ENCODE results near the gene ELP5. TPM values are rescaled to one million over a fixed set of nuclear protein-coding genes. Genes with fewer than 3 reads are reported as not detected.
A peak's percentile ranks its signal among the peaks of the same experiment; 100 is the strongest.

The ELP5 gene
- total and polyA plus RNA-seq, 2 donors from 2014 or later = 41.9 to 110 TPM

GRCh38 chr17:7290685-7291084 lies 38.7 kb downstream of the ELP5 start:
- TF ChIP-seq, protein P1, sequence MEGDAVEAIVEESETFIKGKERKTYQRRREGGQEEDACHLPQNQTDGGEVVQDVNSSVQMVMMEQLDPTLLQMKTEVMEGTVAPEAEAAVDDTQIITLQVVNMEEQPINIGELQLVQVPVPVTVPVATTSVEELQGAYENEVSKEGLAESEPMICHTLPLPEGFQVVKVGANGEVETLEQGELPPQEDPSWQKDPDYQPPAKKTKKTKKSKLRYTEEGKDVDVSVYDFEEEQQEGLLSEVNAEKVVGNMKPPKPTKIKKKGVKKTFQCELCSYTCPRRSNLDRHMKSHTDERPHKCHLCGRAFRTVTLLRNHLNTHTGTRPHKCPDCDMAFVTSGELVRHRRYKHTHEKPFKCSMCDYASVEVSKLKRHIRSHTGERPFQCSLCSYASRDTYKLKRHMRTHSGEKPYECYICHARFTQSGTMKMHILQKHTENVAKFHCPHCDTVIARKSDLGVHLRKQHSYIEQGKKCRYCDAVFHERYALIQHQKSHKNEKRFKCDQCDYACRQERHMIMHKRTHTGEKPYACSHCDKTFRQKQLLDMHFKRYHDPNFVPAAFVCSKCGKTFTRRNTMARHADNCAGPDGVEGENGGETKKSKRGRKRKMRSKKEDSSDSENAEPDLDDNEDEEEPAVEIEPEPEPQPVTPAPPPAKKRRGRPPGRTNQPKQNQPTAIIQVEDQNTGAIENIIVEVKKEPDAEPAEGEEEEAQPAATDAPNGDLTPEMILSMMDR (IDR thresholded peaks at IDR 0.05; ENCODE audit: borderline replicate concordance, extremely low read depth, insufficient read depth) = no peak
- Histone ChIP-seq H3K4me1 (ENCODE audit: control insufficient read depth in 2 of 3, insufficient read depth in 2 of 3, low read depth in 1 of 3, low read length in 3 of 3) (peaks cover 0 to 15% (median 10%) of the 10 kb centered on the region in 3 donors), H3K9me3 (ENCODE audit: control insufficient read depth in 2 of 3, insufficient read depth in 1 of 3, low read length in 3 of 3) (no peaks in the 10 kb centered on the region), H3K36me3 (ENCODE audit: control insufficient read depth in 2 of 3, insufficient read depth in 3 of 3, low read length in 3 of 3) (no peaks in the 10 kb centered on the region), H3K27me3 (ENCODE audit: control insufficient read depth, insufficient read depth, low read length) (peaks cover 3% of the 10 kb centered on the region), H3K4me3 (ENCODE audit: low read length in 3 of 3) (no peak overlapping the region), H3K27ac (ENCODE audit: low read depth in 2 of 2, low read length in 2 of 2) (no peak overlapping the region), H3K9ac (ENCODE audit: low read length in 3 of 3) (no peak overlapping the region)
- intact Hi-C loops (cut with DNase I) = no loop called here
- FAIRE-seq (no peak), DNase-seq (no peak)

DNA sequence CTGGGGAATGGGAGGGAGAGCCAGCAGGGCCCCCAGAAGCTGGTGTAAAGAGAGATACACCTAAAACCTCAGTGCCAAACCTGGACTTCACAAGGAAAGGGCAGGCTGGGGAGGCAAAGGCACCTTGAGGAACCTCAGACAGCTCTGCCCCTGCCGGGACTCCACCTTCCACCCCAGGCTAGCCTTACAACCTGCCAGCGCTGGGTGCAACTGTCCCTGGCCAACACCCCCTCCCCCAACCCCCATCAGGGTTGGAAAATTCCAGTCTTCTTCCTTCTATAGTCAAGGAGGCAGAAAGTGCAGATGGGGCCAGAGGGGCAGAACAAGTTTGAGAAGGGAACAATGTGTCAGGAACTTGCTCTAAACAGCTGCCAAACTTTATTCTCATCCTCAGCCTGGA lies 40.2 kb downstream of the ELP5 start:
- no peak for DNase-seq
- Histone ChIP-seq H3K4me1 (ENCODE audit: control insufficient read depth in 2 of 3, insufficient read depth in 2 of 3, low read depth in 1 of 3, low read length in 3 of 3) (peaks cover 0 to 15% (median 14%) of the 10 kb centered on the region in 3 donors), H3K9me3 (ENCODE audit: control insufficient read depth in 2 of 3, insufficient read depth in 1 of 3, low read length in 3 of 3) (no peaks in the 10 kb centered on the region), H3K4me3 (ENCODE audit: low read length in 3 of 3) (no peak overlapping the region), H3K36me3 (ENCODE audit: control insufficient read depth in 2 of 3, insufficient read depth in 3 of 3, low read length in 3 of 3) (no peaks in the 10 kb centered on the region), H3K27ac (ENCODE audit: low read depth in 2 of 2, low read length in 2 of 2) (peak overlapping the region in 1 of 2 donors; percentile 43), H3K9ac (ENCODE audit: low read length in 3 of 3) (no peak overlapping the region), H3K27me3 (ENCODE audit: control insufficient read depth, insufficient read depth, low read length) (peaks cover 3% of the 10 kb centered on the region)
- TF ChIP-seq, protein P1 (IDR thresholded peaks at IDR 0.05; ENCODE audit: borderline replicate concordance, extremely low read depth, insufficient read depth) = no peak
- no peak for FAIRE-seq
- intact Hi-C loops (cut with DNase I) = no loop called here

GRCh38 chr17:7292729-7293128 lies 40.7 kb downstream of the ELP5 start:
- no peaks in the 10 kb centered on the region for H3K36me3 ChIP-seq (ENCODE audit: control insufficient read depth in 2 of 3, insufficient read depth in 3 of 3, low read length in 3 of 3)
- H3K9ac ChIP-seq (ENCODE audit: low read length in 3 of 3) = no peak overlapping the region
- DNase-seq = peak in 2 of 5 donors; percentile 50 to 63
- no peaks in the 10 kb centered on the region for H3K9me3 ChIP-seq (ENCODE audit: control insufficient read depth in 2 of 3, insufficient read depth in 1 of 3, low read length in 3 of 3)
- peaks cover 0 to 15% (median 14%) of the 10 kb centered on the region in 3 donors for H3K4me1 ChIP-seq (ENCODE audit: control insufficient read depth in 2 of 3, insufficient read depth in 2 of 3, low read depth in 1 of 3, low read length in 3 of 3)
- TF ChIP-seq, protein P1 (IDR thresholded peaks at IDR 0.05; ENCODE audit: borderline replicate concordance, extremely low read depth, insufficient read depth) = no peak
- no peak overlapping the region for H3K4me3 ChIP-seq (ENCODE audit: low read length in 3 of 3)
- peak overlapping the region in 1 of 2 donors; percentile 43 for H3K27ac ChIP-seq (ENCODE audit: low read depth in 2 of 2, low read length in 2 of 2)
- peaks cover 3% of the 10 kb centered on the region for H3K27me3 ChIP-seq (ENCODE audit: control insufficient read depth, insufficient read depth, low read length)
- intact Hi-C loops (cut with DNase I) = no loop called here
- FAIRE-seq = no peak

DNA sequence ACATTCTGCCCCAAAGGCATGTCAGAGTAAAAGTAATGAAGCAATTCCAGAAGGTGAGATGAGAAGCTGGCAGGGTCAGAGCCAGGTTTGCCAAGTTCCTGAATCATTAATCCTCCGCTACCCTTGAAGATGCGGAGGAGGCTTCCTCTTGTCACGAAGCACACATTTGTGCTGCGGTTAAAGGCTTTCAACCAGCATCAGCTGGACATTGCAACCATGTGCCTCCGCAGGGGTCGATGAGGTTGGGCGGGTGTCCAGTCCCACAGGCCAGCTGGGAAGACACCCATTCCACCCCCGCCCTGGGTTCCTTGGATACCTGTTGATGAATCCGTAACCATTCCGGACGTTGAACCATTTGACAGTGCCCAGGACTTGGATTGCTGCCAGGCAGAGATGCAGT lies 41.1 kb downstream of the ELP5 start:
- no peak for FAIRE-seq
- Histone ChIP-seq H3K36me3 (ENCODE audit: control insufficient read depth in 2 of 3, insufficient read depth in 3 of 3, low read length in 3 of 3) (no peaks in the 10 kb centered on the region), H3K9ac (ENCODE audit: low read length in 3 of 3) (no peak overlapping the region)

More for the DNA sequence above, 41.1 kb downstream of the ELP5 start:
- H3K4me1 ChIP-seq (ENCODE audit: control insufficient read depth in 2 of 3, insufficient read depth in 2 of 3, low read depth in 1 of 3, low read length in 3 of 3) = peaks cover 0 to 15% (median 14%) of the 10 kb centered on the region in 3 donors
- H3K27ac ChIP-seq (ENCODE audit: low read depth in 2 of 2, low read length in 2 of 2) = peak overlapping the region in 1 of 2 donors; percentile 43
- DNase-seq = peak in 4 of 5 donors; percentile 22 to 67 (median 59)
- intact Hi-C loops (cut with DNase I) = no loop called here
- peaks cover 3% of the 10 kb centered on the region for H3K27me3 ChIP-seq (ENCODE audit: control insufficient read depth, insufficient read depth, low read length)
- TF ChIP-seq, protein P1 (IDR thresholded peaks at IDR 0.05; ENCODE audit: borderline replicate concordance, extremely low read depth, insufficient read depth) = no peak
- no peaks in the 10 kb centered on the region for H3K9me3 ChIP-seq (ENCODE audit: control insufficient read depth in 2 of 3, insufficient read depth in 1 of 3, low read length in 3 of 3)
- no peak overlapping the region for H3K4me3 ChIP-seq (ENCODE audit: low read length in 3 of 3)
